K562 (cell line): ENCODE results near the gene TBL1XR1. TPM values are rescaled to one million over a fixed set of nuclear protein-coding genes. Genes with fewer than 3 reads are reported as not detected.
A peak's percentile ranks its signal among the peaks of the same experiment; 100 is the strongest.

Experiments used
- CXXC5 ChIP-seq: fragments of 250-450 bp; sonication (Bioruptor Pico); IDR thresholded peaks from 2 replicates; pipeline ENCODE4 v1.8.0; 2022; ENCODE audit warnings: inconsistent platforms, mild to moderate bottlenecking, moderate library complexity
- DNMT1 ChIP-seq: fragments of 450-650 bp; IDR thresholded peaks from 2 replicates; pipeline ENCODE4 v1.6.1; 2016; ENCODE audit warnings: antibody characterized with exemption, mild to moderate bottlenecking
- FOXK2 ChIP-seq, 2 experiments: fragments of 450-650 bp; IDR thresholded peaks in 1 of 2; conservative IDR thresholded peaks in 1 of 2; 2 replicates each; pipeline ENCODE4 v1.6.1; 2016; ENCODE audit warnings: low read depth in 2 of 2, mild to moderate bottlenecking in 1 of 2
- HCFC1 ChIP-seq: IDR thresholded peaks from 2 replicates; pipeline ENCODE4 v1.6.1; 2012; ENCODE audit warnings: low read depth, low read length, improper control_type of control experiment
- HDAC1 ChIP-seq, 2 experiments: fragments of 450-650 bp; IDR thresholded peaks; 2 replicates each; pipeline ENCODE4 v1.6.1; 2016 to 2017; ENCODE audit warnings: inconsistent platforms in 1 of 2, mild to moderate bottlenecking in 1 of 2, moderate library complexity in 1 of 2
- KLF1 ChIP-seq: fragments of 450-650 bp; IDR thresholded peaks from 2 replicates; pipeline ENCODE4 v1.6.1; 2016; ENCODE audit warnings: missing genetic modification characterization, missing compliant biosample characterization
- MYBL2 ChIP-seq, 2 experiments: fragments of 450-650 bp in 1 of 2; sonication (generic) in 1 of 2; formaldehyde crosslinking in 1 of 2; IDR thresholded peaks; 2 replicates each; pipeline versions ENCODE4 v1.6.1 to v1.8.1; 2017 to 2022; ENCODE audit warnings: borderline replicate concordance in 1 of 2, inconsistent platforms in 1 of 2, low read depth in 1 of 2, mild to moderate bottlenecking in 1 of 2, missing genetic modification reagents in 1 of 2, moderate library complexity in 1 of 2
- ZBTB7A ChIP-seq: IDR thresholded peaks from 2 replicates; pipeline ENCODE4 v1.6.1; 2011; ENCODE audit warnings: low read depth, mild to moderate bottlenecking, low read length, moderate library complexity, borderline replicate concordance; ENCODE audit not compliant: control insufficient read depth
- ZNF766 ChIP-seq: fragments of 200-800 bp; sonication (Bioruptor generic); conservative IDR thresholded peaks from 2 replicates; pipeline ENCODE4 v1.6.1; 2016; ENCODE audit warnings: missing genetic modification characterization, missing compliant biosample characterization
- polyA plus RNA-seq, 8 experiments: library from polyadenylated mRNA; depleted of rRNA in 4 of 8; stranded (reverse) in 5 of 8; unstranded in 3 of 8; fragments of >200 nt; fragmentation: Nextera tagmentation in 2 of 8; fragmentation: Illumina TruSeq in 1 of 8; extraction: Ambion mirVana in 2 of 8; extraction: Trizol in 1 of 8; gene quantifications; 2 replicates each; pipeline versions ENCODE4 v1.2.1 to v1.2.3, GENCODE V29; 2011 to 2014; ENCODE audit warnings: inconsistent platforms in 1 of 8, missing spikeins in 1 of 8
- total RNA-seq, 7 experiments: library from RNA; depleted of rRNA in 6 of 7; stranded (reverse); fragments of >200 nt in 6 of 7; fragmentation: Illumina TruSeq in 2 of 7; extraction: Trizol in 2 of 7; gene quantifications; 2 replicates each; pipeline versions ENCODE4 v1.2.1 to v1.2.3, GENCODE V29; 2011 to 2021; ENCODE audit warnings: low replicate concordance in 1 of 7
- TF ChIP-seq, protein P1 (sequence below): fragments of 200-800 bp; sonication (Bioruptor generic); IDR thresholded peaks from 2 replicates; pipeline ENCODE4 v1.6.1; 2017; ENCODE audit warnings: missing genetic modification characterization, missing compliant biosample characterization
- TF ChIP-seq, protein P2 (sequence below): sonication (generic); formaldehyde crosslinking; IDR thresholded peaks from 2 replicates; pipeline ENCODE4 v1.8.0; 2023; ENCODE audit warnings: missing genetic modification reagents, mild to moderate bottlenecking, borderline replicate concordance
- TF ChIP-seq, protein P3 (sequence below): fragments of 250-450 bp; sonication (Bioruptor Pico); IDR thresholded peaks from 2 replicates; pipeline ENCODE4 v1.4.0; 2020; ENCODE audit warnings: mild to moderate bottlenecking, moderate library complexity, borderline replicate concordance
- TF ChIP-seq, protein P4 (sequence below): sonication (generic); formaldehyde crosslinking; IDR thresholded peaks from 2 replicates; pipeline ENCODE4 v1.9.0; 2022; ENCODE audit warnings: mild to moderate bottlenecking, missing genetic modification reagents
- TF ChIP-seq, protein P5 (sequence below), 3 experiments: fragments of 200-800 bp in 1 of 3; sonication (Bioruptor generic) in 1 of 3; sonication (generic) in 1 of 3; formaldehyde crosslinking in 1 of 3; IDR thresholded peaks; 2 replicates each; pipeline versions ENCODE4 v1.6.1 to v1.8.0; 2016 to 2022; ENCODE audit warnings: mild to moderate bottlenecking in 2 of 3, missing compliant biosample characterization in 2 of 3, missing genetic modification characterization in 2 of 3, missing genetic modification reagents in 1 of 3

Gene TBL1XR1
- total and polyA plus RNA-seq, 9 of the 15 experiments (the other 6 are each of a cell fraction or from before 2014, with no cell fraction given): 19.6 to 171 (median 83.3) TPM

DNA sequence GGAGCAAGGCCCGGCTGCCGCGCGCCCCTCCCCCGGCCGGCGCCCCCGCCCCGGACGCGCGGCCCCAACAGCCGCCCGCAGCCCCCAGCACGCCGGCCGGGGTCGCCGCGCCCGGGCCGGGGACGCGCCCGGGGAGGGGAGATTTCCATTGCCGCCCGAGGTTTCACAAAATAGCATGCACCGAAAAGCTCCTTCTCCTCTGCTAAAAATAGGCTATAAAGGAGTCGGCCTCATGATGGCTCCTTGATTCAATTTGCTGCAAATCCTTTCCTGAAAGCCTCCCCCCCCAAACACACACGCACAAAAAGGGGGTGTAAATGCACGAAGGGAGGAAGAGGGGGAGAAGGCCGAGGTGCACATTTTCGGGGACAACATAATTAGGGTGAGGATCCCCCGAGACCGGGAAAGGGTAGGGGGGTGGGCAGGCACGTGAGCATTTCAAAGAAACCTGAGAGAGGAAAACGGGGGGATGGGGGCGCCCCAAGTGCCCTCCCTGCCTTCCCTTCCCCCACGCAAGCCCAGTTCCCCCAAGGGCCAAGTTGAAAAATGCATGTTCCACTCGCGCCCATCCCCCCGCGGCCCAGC, 734 bp downstream of the TBL1XR1 start (continued):
- TF ChIP-seq, protein P1, sequence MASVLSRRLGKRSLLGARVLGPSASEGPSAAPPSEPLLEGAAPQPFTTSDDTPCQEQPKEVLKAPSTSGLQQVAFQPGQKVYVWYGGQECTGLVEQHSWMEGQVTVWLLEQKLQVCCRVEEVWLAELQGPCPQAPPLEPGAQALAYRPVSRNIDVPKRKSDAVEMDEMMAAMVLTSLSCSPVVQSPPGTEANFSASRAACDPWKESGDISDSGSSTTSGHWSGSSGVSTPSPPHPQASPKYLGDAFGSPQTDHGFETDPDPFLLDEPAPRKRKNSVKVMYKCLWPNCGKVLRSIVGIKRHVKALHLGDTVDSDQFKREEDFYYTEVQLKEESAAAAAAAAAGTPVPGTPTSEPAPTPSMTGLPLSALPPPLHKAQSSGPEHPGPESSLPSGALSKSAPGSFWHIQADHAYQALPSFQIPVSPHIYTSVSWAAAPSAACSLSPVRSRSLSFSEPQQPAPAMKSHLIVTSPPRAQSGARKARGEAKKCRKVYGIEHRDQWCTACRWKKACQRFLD: peak; percentile 46; the same call in 1 of the 2 replicates
- TF ChIP-seq, protein P2, sequence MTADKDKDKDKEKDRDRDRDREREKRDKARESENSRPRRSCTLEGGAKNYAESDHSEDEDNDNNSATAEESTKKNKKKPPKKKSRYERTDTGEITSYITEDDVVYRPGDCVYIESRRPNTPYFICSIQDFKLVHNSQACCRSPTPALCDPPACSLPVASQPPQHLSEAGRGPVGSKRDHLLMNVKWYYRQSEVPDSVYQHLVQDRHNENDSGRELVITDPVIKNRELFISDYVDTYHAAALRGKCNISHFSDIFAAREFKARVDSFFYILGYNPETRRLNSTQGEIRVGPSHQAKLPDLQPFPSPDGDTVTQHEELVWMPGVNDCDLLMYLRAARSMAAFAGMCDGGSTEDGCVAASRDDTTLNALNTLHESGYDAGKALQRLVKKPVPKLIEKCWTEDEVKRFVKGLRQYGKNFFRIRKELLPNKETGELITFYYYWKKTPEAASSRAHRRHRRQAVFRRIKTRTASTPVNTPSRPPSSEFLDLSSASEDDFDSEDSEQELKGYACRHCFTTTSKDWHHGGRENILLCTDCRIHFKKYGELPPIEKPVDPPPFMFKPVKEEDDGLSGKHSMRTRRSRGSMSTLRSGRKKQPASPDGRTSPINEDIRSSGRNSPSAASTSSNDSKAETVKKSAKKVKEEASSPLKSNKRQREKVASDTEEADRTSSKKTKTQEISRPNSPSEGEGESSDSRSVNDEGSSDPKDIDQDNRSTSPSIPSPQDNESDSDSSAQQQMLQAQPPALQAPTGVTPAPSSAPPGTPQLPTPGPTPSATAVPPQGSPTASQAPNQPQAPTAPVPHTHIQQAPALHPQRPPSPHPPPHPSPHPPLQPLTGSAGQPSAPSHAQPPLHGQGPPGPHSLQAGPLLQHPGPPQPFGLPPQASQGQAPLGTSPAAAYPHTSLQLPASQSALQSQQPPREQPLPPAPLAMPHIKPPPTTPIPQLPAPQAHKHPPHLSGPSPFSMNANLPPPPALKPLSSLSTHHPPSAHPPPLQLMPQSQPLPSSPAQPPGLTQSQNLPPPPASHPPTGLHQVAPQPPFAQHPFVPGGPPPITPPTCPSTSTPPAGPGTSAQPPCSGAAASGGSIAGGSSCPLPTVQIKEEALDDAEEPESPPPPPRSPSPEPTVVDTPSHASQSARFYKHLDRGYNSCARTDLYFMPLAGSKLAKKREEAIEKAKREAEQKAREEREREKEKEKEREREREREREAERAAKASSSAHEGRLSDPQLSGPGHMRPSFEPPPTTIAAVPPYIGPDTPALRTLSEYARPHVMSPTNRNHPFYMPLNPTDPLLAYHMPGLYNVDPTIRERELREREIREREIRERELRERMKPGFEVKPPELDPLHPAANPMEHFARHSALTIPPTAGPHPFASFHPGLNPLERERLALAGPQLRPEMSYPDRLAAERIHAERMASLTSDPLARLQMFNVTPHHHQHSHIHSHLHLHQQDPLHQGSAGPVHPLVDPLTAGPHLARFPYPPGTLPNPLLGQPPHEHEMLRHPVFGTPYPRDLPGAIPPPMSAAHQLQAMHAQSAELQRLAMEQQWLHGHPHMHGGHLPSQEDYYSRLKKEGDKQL (CRISPR knock-in tag): no peak
- TF ChIP-seq, protein P3, sequence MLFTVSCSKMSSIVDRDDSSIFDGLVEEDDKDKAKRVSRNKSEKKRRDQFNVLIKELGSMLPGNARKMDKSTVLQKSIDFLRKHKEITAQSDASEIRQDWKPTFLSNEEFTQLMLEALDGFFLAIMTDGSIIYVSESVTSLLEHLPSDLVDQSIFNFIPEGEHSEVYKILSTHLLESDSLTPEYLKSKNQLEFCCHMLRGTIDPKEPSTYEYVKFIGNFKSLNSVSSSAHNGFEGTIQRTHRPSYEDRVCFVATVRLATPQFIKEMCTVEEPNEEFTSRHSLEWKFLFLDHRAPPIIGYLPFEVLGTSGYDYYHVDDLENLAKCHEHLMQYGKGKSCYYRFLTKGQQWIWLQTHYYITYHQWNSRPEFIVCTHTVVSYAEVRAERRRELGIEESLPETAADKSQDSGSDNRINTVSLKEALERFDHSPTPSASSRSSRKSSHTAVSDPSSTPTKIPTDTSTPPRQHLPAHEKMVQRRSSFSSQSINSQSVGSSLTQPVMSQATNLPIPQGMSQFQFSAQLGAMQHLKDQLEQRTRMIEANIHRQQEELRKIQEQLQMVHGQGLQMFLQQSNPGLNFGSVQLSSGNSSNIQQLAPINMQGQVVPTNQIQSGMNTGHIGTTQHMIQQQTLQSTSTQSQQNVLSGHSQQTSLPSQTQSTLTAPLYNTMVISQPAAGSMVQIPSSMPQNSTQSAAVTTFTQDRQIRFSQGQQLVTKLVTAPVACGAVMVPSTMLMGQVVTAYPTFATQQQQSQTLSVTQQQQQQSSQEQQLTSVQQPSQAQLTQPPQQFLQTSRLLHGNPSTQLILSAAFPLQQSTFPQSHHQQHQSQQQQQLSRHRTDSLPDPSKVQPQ (CRISPR knock-in tag): no peak
- TF ChIP-seq ZBTB7A: peak; percentile 44
- TF ChIP-seq DNMT1: no peak
- TF ChIP-seq HCFC1: no peak
- TF ChIP-seq HDAC1 (IDR thresholded peaks at IDR 0.05): peak in 1 of 2 experiments; percentile 38; a peak in 2 of 4 replicates
- TF ChIP-seq CXXC5 (CRISPR knock-in tag): 0 out of 2 replicates have a peak, but pooled peaks have one; percentile 31
- 0 out of 2 replicates have a peak, but pooled peaks have one; percentile 31 for TF ChIP-seq ZNF766 (CRISPR knock-in tag)
- TF ChIP-seq KLF1 (tag): no peak
- TF ChIP-seq FOXK2 (conservative IDR thresholded peaks at IDR 0.05 in 1 of 2, IDR thresholded peaks at IDR 0.05 in 1 of 2; ENCODE audit: low read depth in 2 of 2): no peak
- TF ChIP-seq, protein P4, sequence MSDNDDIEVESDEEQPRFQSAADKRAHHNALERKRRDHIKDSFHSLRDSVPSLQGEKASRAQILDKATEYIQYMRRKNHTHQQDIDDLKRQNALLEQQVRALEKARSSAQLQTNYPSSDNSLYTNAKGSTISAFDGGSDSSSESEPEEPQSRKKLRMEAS: 0 out of 2 replicates have a peak, but pooled peaks have one; percentile 14
- TF ChIP-seq MYBL2 (IDR thresholded peaks at IDR 0.05; ENCODE audit: low read depth): no peak
- no peak for TF ChIP-seq MYBL2 (CRISPR knock-in tag; IDR thresholded peaks at IDR 0.05; ENCODE audit: borderline replicate concordance)
- TF ChIP-seq, protein P5, sequence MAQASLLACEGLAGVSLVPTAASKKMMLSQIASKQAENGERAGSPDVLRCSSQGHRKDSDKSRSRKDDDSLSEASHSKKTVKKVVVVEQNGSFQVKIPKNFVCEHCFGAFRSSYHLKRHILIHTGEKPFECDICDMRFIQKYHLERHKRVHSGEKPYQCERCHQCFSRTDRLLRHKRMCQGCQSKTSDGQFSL (CRISPR knock-in tag; IDR thresholded peaks at IDR 0.05): peak; percentile 88
- TF ChIP-seq, protein P5 (tag; IDR thresholded peaks at IDR 0.05): peak in 1 of 2 experiments; percentile 79; a peak in 1 of 4 replicates
